GM19324 (cell line): Measurements from ENCODE around the gene SMARCA2.

ENCODE experiments used
- ATAC-seq: cut with Tn5 transposase; IDR thresholded peaks from one replicate; pipeline ENCODE4 v1.9.1; 2021; ENCODE audit warnings: mild to moderate bottlenecking, moderate library complexity; ENCODE audit not compliant: unreplicated experiment, low FRiP score

The SMARCA2 gene

GRCh38 chr9:2234371-2234893 is 219.3 kb downstream of the SMARCA2 start:
- ATAC-seq: no peak

GRCh38 chr9:2235623-2236022 is 220.5 kb downstream of the SMARCA2 start:
- ATAC-seq: no peak

DNA sequence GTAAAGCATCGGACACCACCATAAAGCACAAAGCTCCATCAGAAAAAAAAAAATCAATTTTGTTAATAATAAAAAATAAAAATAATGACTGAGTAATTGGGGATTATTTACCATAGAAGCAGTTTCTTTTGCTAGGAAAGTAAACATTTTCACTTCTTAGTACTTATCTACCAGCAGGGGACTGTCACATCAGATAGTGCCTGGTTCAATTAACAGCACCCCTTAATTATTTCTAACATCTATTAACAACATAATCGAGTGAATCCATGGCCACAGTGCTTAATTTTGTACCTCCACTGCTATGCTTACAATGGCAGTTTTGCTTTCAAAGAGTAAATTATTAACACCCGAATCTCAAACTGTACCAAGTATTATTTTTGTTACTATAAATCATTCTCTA is 221.7 kb downstream of the SMARCA2 start:
- no peak for ATAC-seq

- no peak for ATAC-seq
These were observed 226.3 kb downstream of the SMARCA2 start for GRCh38 chr9:2241461-2241835.

GRCh38 chr9:2241836-2242741 is 226.9 kb downstream of the SMARCA2 start:
- peak; percentile 86 for ATAC-seq

- ATAC-seq: no peak
These were observed 227.7 kb downstream of the SMARCA2 start for GRCh38 chr9:2242831-2243330.
